Measurements from ENCODE around the gene PXDN. TPM values are rescaled to one million over a fixed set of nuclear protein-coding genes. Genes with fewer than 3 reads are reported as not detected.
"Not testable (repeated sequence)": the region's sequence is repeated elsewhere in the genome, so short reads cannot be mapped to it uniquely, and the experiment has no call there.

PXDN gene
- polyA plus RNA-seq, 3 donors = 153 to 161 (median 158) TPM

DNA sequence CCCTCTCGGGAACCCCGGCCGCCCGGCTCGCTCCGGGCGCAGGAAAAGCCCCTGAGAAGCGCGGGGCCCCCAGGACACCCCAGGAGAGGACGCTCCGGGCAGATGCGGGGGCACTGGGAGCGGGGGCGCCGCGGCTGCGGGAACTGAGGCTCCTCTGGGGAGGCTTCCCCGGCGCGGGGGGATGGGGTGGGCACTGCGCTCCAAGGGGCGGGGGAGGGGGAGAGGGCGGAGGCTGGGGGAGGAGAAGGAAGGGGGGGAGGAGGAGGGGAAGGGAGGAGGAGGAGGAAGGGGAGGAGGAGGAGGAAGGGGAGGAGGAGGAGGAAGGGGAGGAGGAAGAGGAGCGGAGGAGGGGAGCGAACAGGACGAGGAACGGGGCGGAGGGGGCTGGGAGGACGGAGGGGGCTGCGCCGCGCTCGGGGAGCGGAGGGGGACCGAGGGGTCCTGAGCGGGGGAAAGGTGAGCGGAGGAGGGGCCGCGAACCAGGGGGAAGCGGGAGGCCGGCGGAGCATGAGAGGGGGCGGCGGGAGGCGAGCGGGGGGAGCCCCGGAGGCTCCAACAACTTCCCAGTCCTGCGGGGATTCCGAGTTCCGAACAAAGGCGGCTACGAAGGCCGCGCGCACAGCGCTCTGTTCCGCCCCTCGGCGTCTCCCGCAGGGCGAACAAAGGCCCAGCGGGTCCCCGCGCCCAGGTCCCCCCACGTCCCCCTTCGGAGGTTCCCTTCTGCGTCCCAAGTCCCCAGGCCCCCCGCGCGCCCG, 742 bp downstream of the PXDN start:
- DNase-seq (ENCODE audit: low read depth in 3 of 3, low spot score in 2 of 3) = no peak

DNA sequence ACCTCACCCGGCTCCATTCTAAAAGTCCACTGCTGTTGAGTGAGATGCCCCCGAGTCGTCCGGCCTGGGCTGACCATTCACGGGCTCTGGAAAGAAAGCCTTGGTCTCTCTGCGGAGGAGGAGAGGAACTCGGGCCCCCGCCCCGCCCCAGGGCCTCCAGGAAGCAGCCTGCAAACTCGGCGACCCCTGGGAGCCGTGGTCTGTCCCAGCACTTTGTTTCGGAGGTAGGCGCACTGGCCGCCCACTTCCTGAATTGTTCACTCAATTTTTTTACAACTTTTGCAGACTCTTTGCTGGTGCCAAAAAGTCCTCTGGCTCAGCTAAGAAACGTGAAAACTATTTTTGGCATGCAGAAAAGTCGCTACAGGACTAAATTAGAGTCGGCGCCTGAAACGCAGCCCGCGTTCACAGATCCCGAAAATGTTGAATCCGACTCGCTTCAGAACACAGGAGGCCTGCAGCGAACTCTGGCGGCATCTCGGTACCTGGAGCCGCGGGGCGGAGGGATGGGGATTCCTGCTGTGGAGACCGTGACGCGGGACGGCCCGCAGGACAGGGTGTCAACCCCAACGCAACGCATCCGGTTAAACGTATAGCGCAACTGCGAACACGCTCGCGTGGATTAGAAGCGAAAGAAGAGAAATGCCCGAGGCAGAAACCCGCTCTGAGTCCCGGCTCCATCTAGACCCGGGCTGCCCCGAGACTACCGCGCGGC, 1.5 kb downstream of the PXDN start:
- DNase-seq (ENCODE audit: low read depth in 3 of 3, low spot score in 2 of 3) = peak in 2 of 3 donors; percentile 79 to 83

DNA sequence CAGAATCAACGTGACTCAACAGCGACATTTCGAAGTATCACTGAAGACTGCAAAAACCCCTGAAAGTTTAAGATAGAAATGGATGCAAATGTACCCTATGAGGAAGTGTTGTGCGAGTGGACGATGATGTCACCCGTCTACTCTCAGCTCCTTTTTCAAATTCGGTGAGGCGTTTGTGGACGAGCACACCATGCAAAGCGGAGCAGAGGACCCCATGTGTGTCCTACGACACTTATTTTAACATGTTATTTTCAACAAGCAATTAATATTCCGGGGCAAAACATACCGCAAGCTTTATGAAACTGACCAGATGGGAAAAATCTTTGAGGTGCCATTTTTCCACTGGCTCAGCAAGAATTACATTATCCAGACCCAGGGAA, 2.0 kb downstream of the PXDN start:
- no peak for DNase-seq (ENCODE audit: low read depth in 3 of 3, low spot score in 2 of 3)

DNA sequence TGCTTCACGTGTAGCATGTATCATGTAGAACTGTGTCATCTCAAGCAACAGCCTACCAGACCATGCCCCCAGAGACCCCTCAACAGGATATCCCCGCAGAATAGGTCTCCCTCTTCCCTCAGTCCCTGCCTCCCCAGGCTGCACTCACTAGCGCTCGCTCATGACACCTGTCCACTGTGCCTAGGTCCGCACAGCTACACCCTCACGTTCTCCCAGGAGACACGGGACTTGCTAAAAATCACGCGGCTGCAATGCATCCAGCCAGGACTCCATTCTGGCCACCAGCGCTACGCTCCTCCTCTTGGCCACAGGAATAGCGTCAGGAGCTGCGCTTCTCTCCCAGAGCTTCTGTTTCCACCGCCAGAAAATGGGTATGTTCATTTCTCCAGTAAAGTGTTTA, 2.5 kb downstream of the PXDN start:
- DNase-seq (ENCODE audit: low read depth in 3 of 3, low spot score in 2 of 3) = no peak

DNA sequence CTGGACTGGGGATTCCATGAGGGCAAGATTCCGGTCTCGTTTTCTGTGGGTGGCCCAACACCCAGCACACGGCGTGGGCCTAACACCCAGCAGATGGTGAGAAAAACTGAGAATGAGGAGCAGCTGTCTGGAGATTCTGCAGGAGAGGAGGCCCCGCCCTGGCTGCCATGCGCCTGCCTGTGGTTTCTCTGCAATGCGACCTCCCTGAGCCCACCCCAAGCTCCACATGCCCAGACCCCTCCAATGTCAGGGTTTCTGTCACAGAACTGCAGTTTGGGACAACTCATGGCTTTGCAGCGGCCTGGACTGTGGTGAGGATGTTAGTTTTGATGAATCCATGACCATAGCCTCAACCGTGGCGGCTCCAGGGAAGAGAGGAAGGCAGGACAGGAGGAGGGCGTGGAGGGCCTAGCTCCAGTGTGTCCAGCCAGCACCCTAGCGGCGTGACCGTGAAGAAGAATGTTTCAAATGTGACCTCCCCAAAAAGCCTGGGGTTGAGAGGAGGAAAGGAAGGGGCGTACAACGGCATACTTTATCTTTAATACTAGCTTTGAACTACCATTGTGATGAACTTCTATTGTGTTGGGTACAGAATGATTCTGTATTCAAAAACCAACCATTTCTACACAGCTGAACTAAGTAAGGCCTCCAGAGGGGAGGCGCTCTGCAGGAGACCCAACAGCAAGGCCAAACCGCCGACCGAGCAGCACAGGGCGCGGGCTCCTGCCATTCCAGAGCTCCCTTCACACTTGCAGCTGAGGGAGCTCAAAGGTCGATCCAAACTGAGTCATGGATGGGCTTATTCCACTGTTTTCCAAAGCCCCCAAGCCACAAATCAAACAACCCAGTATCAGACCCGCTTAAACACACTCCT, 3.4 kb downstream of the PXDN start:
- no peak for DNase-seq (ENCODE audit: low read depth in 3 of 3, low spot score in 2 of 3)

DNA sequence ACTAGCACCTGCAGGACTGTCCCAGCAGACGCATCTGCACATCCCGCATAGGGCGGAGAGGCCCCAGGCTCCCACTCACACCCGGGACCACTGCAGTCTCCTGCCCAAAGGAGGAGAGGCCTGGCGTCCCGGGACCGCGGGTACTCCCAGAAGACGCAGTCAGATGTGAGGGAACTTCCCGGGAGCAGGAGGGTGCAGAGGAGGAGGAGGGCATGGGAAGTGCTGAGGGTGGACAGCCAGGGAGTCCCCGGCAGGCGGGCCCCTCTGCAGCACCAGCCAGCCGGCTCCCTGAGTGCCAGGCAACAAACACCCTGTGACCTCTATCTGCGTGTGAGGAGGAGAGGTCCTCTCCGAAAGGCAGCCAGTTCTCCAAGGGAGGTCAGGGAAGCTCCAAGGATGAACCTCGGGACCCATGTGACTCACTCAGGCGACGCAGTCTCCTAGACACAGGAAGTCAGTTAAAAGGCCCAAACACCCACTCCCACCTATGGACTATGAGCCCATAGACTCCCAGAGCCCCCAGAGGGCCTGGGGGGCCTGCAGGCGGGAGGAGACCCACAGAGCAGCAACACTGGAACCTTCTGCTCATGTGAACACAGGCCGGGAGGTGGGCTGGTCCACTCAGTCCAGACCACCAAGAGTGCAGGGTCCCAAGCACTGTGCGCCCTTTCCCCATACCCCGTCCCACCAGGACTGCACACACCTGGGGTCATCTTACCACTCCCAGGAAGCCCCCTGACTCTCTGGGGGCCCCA, 4.2 kb downstream of the PXDN start:
- no peak for DNase-seq (ENCODE audit: low read depth in 3 of 3, low spot score in 2 of 3)

DNA sequence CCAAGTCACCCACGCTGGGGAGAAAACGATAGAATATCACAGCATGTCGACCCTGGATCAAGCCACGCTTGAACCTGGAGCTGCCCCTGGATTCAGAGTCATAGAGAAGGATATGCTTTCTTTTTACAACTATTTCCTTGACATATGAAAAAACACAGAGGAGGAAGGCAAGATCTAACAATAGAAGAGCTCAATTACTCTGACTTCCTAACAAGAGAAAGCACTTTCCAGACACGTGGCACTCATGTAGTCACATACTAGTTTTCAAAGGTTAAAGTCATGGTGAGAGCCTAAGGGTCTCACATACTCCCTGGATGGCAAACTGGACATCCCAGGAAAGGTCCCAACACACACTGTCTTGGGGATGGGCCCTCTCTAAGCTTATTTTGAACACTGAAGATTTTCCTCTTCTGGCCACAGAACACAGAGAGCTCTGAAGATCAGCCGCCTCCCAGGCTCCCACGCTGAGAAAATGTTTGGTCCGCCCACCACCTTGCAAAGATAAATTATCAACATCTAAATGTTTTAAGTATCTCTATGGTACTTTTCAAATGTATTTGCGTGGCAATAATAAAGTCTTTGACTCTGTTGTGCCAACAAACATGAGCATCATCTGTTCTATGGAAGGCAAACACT, 4.9 kb downstream of the PXDN start:
- DNase-seq (ENCODE audit: low read depth in 3 of 3, low spot score in 2 of 3) = no peak

DNA sequence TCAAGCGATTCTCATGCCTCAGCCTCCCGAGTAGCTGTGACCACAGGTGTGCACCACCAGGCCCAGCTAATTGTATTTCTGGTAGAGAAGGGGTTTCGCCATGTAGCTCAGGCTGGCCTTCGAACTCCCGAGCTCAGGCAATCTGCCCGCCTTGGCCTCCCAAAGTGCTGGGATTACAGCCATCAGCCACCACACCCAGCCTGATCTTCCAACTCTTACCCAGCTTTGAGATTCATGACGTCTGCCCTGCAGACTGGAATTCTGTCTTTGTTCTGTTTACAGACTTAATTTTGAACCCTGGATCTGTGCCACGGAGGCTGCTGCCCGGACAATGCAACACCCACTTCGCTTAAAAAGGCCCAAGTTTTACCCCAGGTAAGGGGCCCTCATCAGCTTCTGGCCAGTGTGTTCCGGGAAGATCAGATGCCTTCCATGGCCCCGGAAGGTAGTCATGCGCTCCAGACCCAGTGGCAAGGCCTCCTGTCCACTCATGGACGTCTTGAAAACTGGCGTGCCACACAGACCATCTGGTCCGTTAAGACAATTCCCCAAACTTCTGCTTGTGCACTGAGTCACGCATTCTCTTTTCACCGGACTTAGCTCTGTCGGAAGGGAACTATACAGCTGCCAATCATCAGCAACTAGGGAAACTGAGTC, 5.5 kb downstream of the PXDN start:
- DNase-seq (ENCODE audit: low read depth in 3 of 3, low spot score in 2 of 3) = no peak

DNA sequence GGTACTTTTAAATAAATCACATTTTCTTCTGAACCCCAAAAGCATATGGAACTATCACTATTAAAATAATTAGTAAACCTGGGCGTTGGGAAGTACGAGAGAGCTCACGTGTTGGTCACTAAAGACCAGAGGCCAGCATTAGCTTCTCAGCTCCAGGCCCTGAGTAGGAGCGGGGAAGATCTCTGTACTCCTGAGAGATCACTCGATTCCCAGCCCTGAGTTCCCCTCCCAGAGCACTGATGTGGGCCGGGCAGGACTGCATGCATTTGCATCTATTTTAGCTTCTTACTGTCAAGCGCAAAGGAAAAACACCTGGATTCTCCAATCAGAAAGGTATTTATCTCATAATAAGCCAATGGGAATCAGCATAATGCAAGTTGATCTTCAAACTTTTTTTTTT, 6.2 kb downstream of the PXDN start:
- no peak for DNase-seq (ENCODE audit: low read depth in 3 of 3, low spot score in 2 of 3)

DNA sequence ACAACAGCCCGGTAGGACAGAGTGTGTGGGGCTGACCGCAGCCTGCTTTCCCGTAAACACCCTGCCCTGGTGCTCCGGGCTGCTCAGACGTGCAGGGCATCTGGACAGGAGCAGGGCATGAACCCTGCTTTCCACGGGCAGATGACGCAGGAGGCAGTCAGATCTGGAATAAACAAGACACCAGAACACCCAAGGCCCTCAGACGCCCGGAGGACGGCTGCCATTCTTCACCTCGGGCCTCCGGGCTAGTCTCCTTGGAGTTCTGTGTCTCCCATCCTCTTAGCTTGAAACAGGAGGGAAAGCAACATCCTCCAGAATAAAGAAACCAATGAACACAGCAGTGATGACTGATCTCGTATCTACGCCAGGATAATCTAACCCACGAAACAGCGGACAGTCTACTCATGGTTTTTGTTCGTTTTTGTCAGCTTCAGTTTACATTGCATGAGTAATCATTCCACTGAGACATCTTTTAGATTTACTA, 7.3 kb downstream of the PXDN start:
- no peak for DNase-seq (ENCODE audit: low read depth in 3 of 3, low spot score in 2 of 3)

DNA sequence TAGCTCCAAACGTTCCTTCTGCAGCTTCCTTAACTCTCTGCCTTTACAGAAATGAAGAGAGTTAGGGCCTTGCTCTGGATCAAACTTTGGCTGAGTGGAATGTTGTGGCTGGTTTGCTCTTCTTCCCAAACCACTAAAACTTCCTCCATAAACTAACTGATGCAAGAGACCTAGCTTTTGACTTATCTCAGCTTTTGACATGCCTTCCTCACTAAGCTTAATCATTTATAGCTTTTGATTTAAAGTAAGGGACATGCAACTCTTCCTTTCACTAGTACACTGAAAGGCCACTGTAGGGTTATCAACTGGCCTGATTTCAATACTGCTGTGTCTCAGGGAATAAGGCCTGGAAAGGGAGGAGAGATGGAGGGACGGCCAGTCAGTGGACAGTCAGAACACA, 8.3 kb downstream of the PXDN start:
- DNase-seq (ENCODE audit: low read depth in 3 of 3, low spot score in 2 of 3) = no peak

DNA sequence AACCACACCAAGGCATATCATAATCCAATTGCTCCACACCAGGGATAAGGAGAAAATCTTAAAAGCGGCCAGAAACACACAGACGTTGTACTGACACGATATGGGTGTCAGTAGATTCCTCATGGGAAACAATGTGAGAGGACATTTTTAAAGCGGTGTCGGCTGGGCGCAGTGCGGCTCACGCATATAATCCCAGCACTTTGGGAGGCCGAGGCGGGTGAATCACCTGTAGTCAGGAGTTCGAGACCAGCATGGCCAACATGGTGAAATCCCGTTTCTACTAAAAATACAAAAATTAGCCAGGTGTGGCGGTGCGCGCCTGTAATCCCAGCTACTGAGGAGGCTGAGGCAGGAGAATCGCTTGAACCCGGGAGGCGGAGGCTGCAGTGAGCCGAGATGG, 11.0 kb downstream of the PXDN start:
- DNase-seq (ENCODE audit: low read depth in 3 of 3, low spot score in 2 of 3) = not testable (repeated sequence)

DNA sequence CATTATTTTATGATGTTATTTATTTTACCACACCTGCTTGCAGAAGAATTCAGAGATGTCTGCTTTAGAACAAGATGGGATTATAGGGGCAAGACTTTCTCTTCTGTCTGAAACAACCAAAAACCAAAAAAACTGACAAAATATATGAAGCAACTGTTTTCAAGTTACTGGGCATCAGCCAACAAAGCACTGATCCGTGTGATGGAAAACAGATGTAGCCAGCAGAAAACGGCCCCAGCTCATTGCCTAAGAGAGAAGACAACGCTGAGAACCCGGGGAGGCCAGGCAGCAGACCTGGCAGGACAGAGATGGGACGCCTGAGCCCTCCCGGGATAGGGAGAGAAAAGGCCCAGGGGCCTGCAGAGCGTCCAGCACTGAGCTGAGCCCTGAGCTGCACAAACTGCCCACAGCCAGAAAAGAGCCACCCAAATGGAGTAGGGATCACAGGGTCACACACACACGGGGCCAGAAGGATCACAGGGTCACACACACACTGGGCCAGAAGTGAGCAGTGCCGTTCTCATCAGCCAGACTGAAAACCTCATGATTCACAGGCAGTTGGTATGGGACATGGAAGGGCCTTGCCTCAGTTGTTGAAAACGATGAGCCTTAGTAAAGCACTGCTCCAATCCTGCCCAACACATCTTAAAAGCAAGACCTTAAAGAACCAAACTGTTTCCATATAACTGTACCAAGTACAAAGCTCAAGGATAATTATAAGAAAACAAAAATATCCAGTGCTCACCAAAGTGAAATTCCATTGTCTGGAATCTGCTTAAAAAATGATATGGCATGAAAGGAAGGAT, 12.1 kb downstream of the PXDN start:
- no peak for DNase-seq (ENCODE audit: low read depth in 3 of 3, low spot score in 2 of 3)

DNA sequence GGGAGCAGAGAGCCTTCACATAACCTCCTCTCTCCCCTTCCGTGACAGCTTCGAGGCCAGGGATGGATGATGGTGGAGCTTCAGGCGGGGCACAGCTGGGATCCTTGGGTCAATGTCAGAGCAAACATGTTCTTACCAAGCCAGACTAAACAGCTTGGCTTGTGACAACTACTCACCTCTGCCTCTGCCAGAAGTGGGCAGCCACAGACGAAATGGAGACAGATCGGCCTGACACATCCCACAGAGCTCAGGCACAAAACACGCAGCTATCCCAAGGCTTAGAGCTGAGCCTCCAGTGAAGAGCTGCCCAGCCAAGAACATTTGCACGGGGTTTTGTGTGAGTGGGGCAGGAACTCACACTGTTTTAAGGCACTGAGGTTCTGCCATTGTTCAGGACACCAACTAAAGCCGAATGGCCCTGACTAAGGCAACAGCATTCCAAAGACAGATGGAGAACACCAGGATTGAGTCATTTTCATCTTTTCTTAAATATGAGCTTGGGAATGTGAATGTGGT, 12.8 kb downstream of the PXDN start:
- no peak for DNase-seq (ENCODE audit: low read depth in 3 of 3, low spot score in 2 of 3)

DNA sequence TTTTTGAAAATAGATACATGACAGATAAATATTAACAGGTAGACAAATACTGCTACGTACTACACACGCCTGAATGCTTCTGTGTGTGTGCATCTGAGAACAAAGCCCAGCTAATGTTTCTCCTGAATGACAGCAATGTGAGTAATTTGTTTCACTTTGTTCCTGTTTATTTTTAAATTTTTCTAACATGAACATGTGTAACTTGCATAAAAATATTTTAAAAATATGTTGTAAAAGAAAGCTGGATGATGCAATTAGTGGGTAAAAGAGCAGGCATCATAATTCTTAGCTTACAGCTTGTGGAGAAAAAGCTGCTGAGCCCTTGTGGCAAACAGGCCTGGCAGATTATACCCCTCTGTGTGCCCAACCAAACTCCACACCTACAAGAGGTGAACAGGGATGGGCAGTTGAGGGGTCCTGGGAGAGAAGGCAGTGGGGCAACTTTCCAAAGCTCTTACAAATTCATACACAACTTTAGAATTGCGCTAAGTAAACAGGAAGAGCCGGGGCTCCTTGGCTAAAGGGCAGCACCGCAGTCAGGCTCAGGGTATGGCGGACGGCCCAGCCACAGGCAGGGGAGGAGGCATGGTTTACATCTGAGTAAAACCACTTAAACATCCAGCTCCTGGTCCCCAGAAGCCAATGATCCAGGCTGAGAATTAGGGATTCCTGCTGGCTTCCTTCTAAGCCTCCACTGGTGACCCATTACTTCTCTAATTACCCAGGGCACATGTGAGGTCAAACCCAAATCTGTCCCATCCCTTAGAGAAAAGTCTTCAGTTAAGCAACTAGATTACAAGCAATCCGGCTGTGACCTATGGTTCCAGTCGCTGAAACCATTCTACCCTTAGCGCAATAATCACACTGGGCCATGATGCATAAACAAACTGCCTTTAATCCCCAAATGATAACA, 14.0 kb downstream of the PXDN start:
- DNase-seq (ENCODE audit: low read depth in 3 of 3, low spot score in 2 of 3) = no peak

DNA sequence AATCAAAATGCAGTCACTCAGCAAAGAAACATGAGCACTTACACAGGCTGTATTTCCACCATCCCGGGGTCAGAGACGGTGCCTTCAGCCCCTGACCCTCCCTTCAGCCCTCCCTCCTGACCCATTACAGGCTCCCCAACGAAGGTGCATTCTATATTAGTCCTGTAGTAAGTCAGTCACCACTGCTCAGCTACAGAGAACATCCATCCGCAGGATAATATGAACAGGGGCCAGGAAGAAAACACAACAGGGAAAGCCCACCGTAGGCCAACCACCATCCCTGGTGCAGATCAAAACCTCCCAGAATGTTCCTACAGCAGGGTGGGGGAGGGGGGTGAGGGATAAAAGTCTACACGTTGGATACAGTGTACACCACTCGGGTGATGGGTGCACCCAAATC, 15.1 kb downstream of the PXDN start:
- no peak for DNase-seq (ENCODE audit: low read depth in 3 of 3, low spot score in 2 of 3)

DNA sequence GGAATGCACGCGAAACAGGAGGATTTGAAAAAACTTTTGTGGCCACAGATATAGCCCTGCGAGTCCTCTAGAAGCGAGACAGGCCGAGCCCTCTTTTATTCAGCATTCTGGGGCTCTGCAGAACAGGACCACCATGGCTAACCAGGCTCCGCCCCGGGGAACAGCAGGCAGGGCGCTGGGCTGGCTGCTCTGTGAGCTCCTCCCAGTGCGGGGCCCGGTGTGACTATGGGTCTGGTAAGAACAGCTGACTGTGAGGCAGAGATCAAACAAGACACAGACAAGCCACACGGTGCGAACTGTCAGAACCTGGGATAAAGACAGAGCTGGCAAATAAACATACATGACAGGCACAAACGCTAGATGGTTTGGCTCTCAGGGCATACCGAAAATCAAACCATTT, 15.5 kb downstream of the PXDN start:
- no peak for DNase-seq (ENCODE audit: low read depth in 3 of 3, low spot score in 2 of 3)
